Hepatocyte (in vitro differentiated cells): ENCODE results near the gene DCAF6. TPM values are rescaled to one million over a fixed set of nuclear protein-coding genes. Genes with fewer than 3 reads are reported as not detected.

Experiments
- DNase-seq: peaks from one replicate; pipeline ENCODE4 v3.0.0-alpha.2; 2016; ENCODE audit warnings: low spot score
- H2AFZ ChIP-seq: fragments of 200-600 bp; sonication (generic); 2 replicates; pipeline ENCODE4 v1.6.0; 2016; ENCODE audit warnings: antibody characterized with exemption, mild to moderate bottlenecking
- H3K27ac ChIP-seq: fragments of 200-600 bp; sonication (generic); 2 replicates; pipeline ENCODE4 v1.5.1; 2016; ENCODE audit warnings: mild to moderate bottlenecking
- H3K27me3 ChIP-seq: fragments of 200-600 bp; sonication (generic); 2 replicates; pipeline ENCODE4 v1.6.1; 2016
- H3K36me3 ChIP-seq: fragments of 200-600 bp; sonication (generic); replicated peaks from 2 replicates; pipeline ENCODE4 v1.5.1; 2016; ENCODE audit warnings: low read depth; ENCODE audit not compliant: insufficient read depth
- H3K4me1 ChIP-seq: fragments of 200-600 bp; sonication (generic); 2 replicates; pipeline ENCODE4 v1.5.1; 2016; ENCODE audit warnings: mild to moderate bottlenecking, moderate library complexity; ENCODE audit not compliant: insufficient read depth
- H3K4me2 ChIP-seq: fragments of 200-600 bp; sonication (generic); 2 replicates; pipeline ENCODE4 v1.6.0; 2016
- H3K4me3 ChIP-seq: fragments of 200-600 bp; sonication (generic); 2 replicates; pipeline ENCODE4 v1.5.1; 2016; ENCODE audit warnings: mild to moderate bottlenecking
- H3K79me2 ChIP-seq: fragments of 200-600 bp; sonication (generic); 2 replicates; pipeline ENCODE4 v1.6.0; 2017; ENCODE audit warnings: mild to moderate bottlenecking
- H3K9me2 ChIP-seq: fragments of 200-600 bp; sonication (generic); replicated peaks from 2 replicates; pipeline ENCODE4 v1.6.0; 2017; ENCODE audit warnings: mild to moderate bottlenecking; ENCODE audit not compliant: insufficient read depth
- H3K9me3 ChIP-seq: fragments of 200-600 bp; sonication (generic); 2 replicates; pipeline ENCODE4 v1.5.1; 2016; ENCODE audit warnings: low read depth, mild to moderate bottlenecking
- H4K20me1 ChIP-seq: fragments of 200-600 bp; sonication (generic); 2 replicates; pipeline ENCODE4 v1.6.0; 2016; ENCODE audit warnings: mild to moderate bottlenecking; ENCODE audit not compliant: insufficient read depth, poor library complexity, severe bottlenecking
- CTCF ChIP-seq: fragments of 200-600 bp; sonication (generic); IDR thresholded peaks from 2 replicates; pipeline ENCODE4 v1.5.1; 2016; ENCODE audit warnings: antibody characterized with exemption, mild to moderate bottlenecking; ENCODE audit not compliant: poor library complexity
- EZH2 ChIP-seq: fragments of 200-600 bp; sonication (generic); IDR thresholded peaks from 2 replicates; pipeline ENCODE4 v1.6.1; 2016; ENCODE audit warnings: antibody characterized with exemption, mild to moderate bottlenecking, borderline replicate concordance
- EZH2phosphoT487 ChIP-seq: fragments of 200-600 bp; sonication (generic); IDR thresholded peaks from one replicate; pipeline ENCODE4 v1.6.1; 2018; ENCODE audit warnings: antibody characterized with exemption, mild to moderate bottlenecking, low read depth, moderate library complexity; ENCODE audit not compliant: unreplicated experiment, severe bottlenecking
- WGBS: methylation state at CpG from one replicate; pipeline ENCODE4 v1.1.6; 2016; ENCODE audit warnings: low lambda C conversion rate; ENCODE audit errors: missing lambda C conversion rate; 5-methylcytosine and 5-hydroxymethylcytosine counted together
- polyA plus RNA-seq: library from polyadenylated mRNA; unstranded; fragments of >200 nt; fragmentation: Nextera tagmentation; extraction: Ambion mirVana; gene quantifications from 2 replicates; pipeline ENCODE4 v1.2.1, GENCODE V29; 2016
- total RNA-seq: library from RNA; depleted of rRNA; stranded (reverse); fragments of >200 nt; gene quantifications from 2 replicates; pipeline ENCODE4 v1.2.3, GENCODE V29; 2014

DCAF6 gene
- total and polyA plus RNA-seq, 2 experiments from 2014 or later, result 62.7 to 69.4 TPM

GRCh38 chr1:168045311-168045710 is 108.8 kb downstream of the DCAF6 start:
- WGBS, result 86% methylated on average over 1 of the region's 1 CpG

GRCh38 chr1:168050307-168050706 is 113.8 kb downstream of the DCAF6 start:
- no peaks in the 10 kb centered on the region for H3K9me3 ChIP-seq
- WGBS, result 50% methylated on average over 1 of the region's 1 CpG
- no peak overlapping the region for H3K4me3 ChIP-seq
- H3K4me2 ChIP-seq, result no peak overlapping the region
- no peak for DNase-seq
- H3K4me1 ChIP-seq, result peaks cover 2% of the 10 kb centered on the region
- H3K36me3 ChIP-seq, result no peaks in the 10 kb centered on the region
- H3K9me2 ChIP-seq, result no peaks in the 10 kb centered on the region
- no peak overlapping the region for H3K27ac ChIP-seq
- no peaks in the 10 kb centered on the region for H3K79me2 ChIP-seq
- TF ChIP-seq CTCF, result no peak
- TF ChIP-seq EZH2, result no peak
- no peak for TF ChIP-seq EZH2phosphoT487
- no peaks in the 10 kb centered on the region for H3K27me3 ChIP-seq
- no peak overlapping the region for H2AFZ ChIP-seq
- no peaks in the 10 kb centered on the region for H4K20me1 ChIP-seq

More at GRCh38 chr1:168045311-168045710, 108.8 kb downstream of the DCAF6 start:
- Histone ChIP-seq H3K9me3 (no peaks in the 10 kb centered on the region), H4K20me1 (no peaks in the 10 kb centered on the region), H3K9me2 (no peaks in the 10 kb centered on the region), H3K4me2 (no peak overlapping the region), H3K27ac (no peak overlapping the region), H3K4me1 (peaks cover 4% of the 10 kb centered on the region), H2AFZ (no peak overlapping the region), H3K79me2 (no peaks in the 10 kb centered on the region), H3K27me3 (no peaks in the 10 kb centered on the region), H3K36me3 (no peaks in the 10 kb centered on the region), H3K4me3 (no peak overlapping the region)
- no peak for DNase-seq
- no peak for TF ChIP-seq CTCF
- no peak for TF ChIP-seq EZH2
- no peak for TF ChIP-seq EZH2phosphoT487

GRCh38 chr1:168050880-168051279 is 114.4 kb downstream of the DCAF6 start:
- Histone ChIP-seq H4K20me1 (no peaks in the 10 kb centered on the region), H3K4me1 (no peaks in the 10 kb centered on the region), H3K27ac (no peak overlapping the region), H3K4me3 (no peak overlapping the region), H3K27me3 (no peaks in the 10 kb centered on the region), H3K9me3 (no peaks in the 10 kb centered on the region), H2AFZ (no peak overlapping the region), H3K9me2 (no peaks in the 10 kb centered on the region), H3K79me2 (no peaks in the 10 kb centered on the region), H3K36me3 (no peaks in the 10 kb centered on the region), H3K4me2 (no peak overlapping the region)
- DNase-seq, result no peak
- no peak for TF ChIP-seq CTCF
- no peak for TF ChIP-seq EZH2phosphoT487
- TF ChIP-seq EZH2, result no peak
- WGBS, result 75% methylated on average over 1 of the region's 1 CpG

GRCh38 chr1:168053681-168054080 is 117.2 kb downstream of the DCAF6 start:
- TF ChIP-seq EZH2phosphoT487, result no peak
- no peak for TF ChIP-seq EZH2
- TF ChIP-seq CTCF, result no peak
- whole genome bisulfite sequencing, result 91% methylated on average over 2 of the region's 2 CpGs

More at GRCh38 chr1:168053681-168054080, 117.2 kb downstream of the DCAF6 start:
- Histone ChIP-seq H3K79me2 (no peaks in the 10 kb centered on the region), H4K20me1 (no peaks in the 10 kb centered on the region), H3K27ac (no peak overlapping the region), H3K4me2 (no peak overlapping the region), H2AFZ (no peak overlapping the region), H3K36me3 (no peaks in the 10 kb centered on the region), H3K9me2 (no peaks in the 10 kb centered on the region), H3K9me3 (no peaks in the 10 kb centered on the region), H3K4me1 (no peaks in the 10 kb centered on the region), H3K27me3 (no peaks in the 10 kb centered on the region), H3K4me3 (no peak overlapping the region)
- DNase-seq, result no peak
